H9 (cell line): ENCODE measurements around the gene TIGD3. TPM values are rescaled to one million over a fixed set of nuclear protein-coding genes. Genes with fewer than 3 reads are reported as not detected.

Experiments used
- DNase-seq: peaks from one replicate; pipeline ENCODE4 v3.0.0-alpha.2; 2017
- H2AFZ ChIP-seq: one replicate; pipeline ENCODE4 v1.6.1; 2013; ENCODE audit warnings: mild to moderate bottlenecking, low read length, control low read depth, moderate library complexity
- H2AK5ac ChIP-seq: 2 replicates; pipeline ENCODE4 v1.6.1; 2013; ENCODE audit warnings: low read length, control low read depth, mixed read lengths; ENCODE audit not compliant: insufficient read length
- H2BK120ac ChIP-seq: one replicate; pipeline ENCODE4 v1.6.1; 2013; ENCODE audit warnings: low read depth, mild to moderate bottlenecking, low read length, control low read depth, inconsistent platforms; ENCODE audit not compliant: poor library complexity, severe bottlenecking
- H2BK12ac ChIP-seq: 2 replicates; pipeline ENCODE4 v1.6.1; 2013; ENCODE audit warnings: low read length, control low read depth, mixed read lengths, low read depth; ENCODE audit not compliant: insufficient read length
- H2BK15ac ChIP-seq: 2 replicates; pipeline ENCODE4 v1.6.1; 2013; ENCODE audit warnings: low read depth, low read length, control low read depth
- H2BK20ac ChIP-seq: one replicate; pipeline ENCODE4 v1.6.1; 2013; ENCODE audit warnings: low read depth, mild to moderate bottlenecking, low read length, control low read depth, inconsistent platforms; ENCODE audit not compliant: poor library complexity, severe bottlenecking
- H2BK5ac ChIP-seq: 2 replicates; pipeline ENCODE4 v1.6.1; 2013; ENCODE audit warnings: low read length, control low read depth, mixed read lengths; ENCODE audit not compliant: insufficient read length
- H3K14ac ChIP-seq: 2 replicates; pipeline ENCODE4 v1.6.1; 2013; ENCODE audit warnings: low read length, control low read depth; ENCODE audit not compliant: insufficient read depth
- H3K18ac ChIP-seq: 2 replicates; pipeline ENCODE4 v1.6.1; 2013; ENCODE audit warnings: low read depth, mild to moderate bottlenecking, mixed read lengths, low read length, control low read depth; ENCODE audit not compliant: insufficient read length
- H3K23ac ChIP-seq: 2 replicates; pipeline ENCODE4 v1.6.1; 2013; ENCODE audit warnings: low read length, control low read depth, mixed read lengths, low read depth; ENCODE audit not compliant: insufficient read length
- H3K23me2 ChIP-seq: 2 replicates; pipeline ENCODE4 v1.6.1; 2013; ENCODE audit warnings: low read depth, mild to moderate bottlenecking, mixed read lengths, low read length, control low read depth; ENCODE audit not compliant: insufficient read length, poor library complexity, severe bottlenecking
- H3K27ac ChIP-seq: 2 replicates; pipeline ENCODE4 v1.5.1; 2013; ENCODE audit warnings: low read length, control low read depth, mixed read lengths, low read depth; ENCODE audit not compliant: insufficient read length
- H3K27me3 ChIP-seq: 2 replicates; pipeline ENCODE4 v1.6.1; 2013; ENCODE audit warnings: low read length, control low read depth, inconsistent platforms; ENCODE audit not compliant: insufficient read depth
- H3K4ac ChIP-seq: 2 replicates; pipeline ENCODE4 v1.6.1; 2013; ENCODE audit warnings: low read depth, mild to moderate bottlenecking, control low read depth, inconsistent platforms, low read length, moderate library complexity
- H3K4me1 ChIP-seq: 2 replicates; pipeline ENCODE4 v1.6.1; 2013; ENCODE audit warnings: low read length, control low read depth, inconsistent platforms; ENCODE audit not compliant: insufficient read depth
- H3K4me2 ChIP-seq: 2 replicates; pipeline ENCODE4 v1.6.1; 2013; ENCODE audit warnings: low read length, control low read depth, mixed read lengths; ENCODE audit not compliant: insufficient read length, insufficient read depth
- H3K56ac ChIP-seq: 2 replicates; pipeline ENCODE4 v1.6.1; 2013; ENCODE audit warnings: low read depth, mild to moderate bottlenecking, mixed read lengths, low read length, control low read depth; ENCODE audit not compliant: insufficient read length
- H3K79me1 ChIP-seq: 2 replicates; pipeline ENCODE4 v1.6.1; 2013; ENCODE audit warnings: low read depth, mild to moderate bottlenecking, moderate library complexity, low read length, control low read depth, inconsistent platforms; ENCODE audit not compliant: insufficient read depth, poor library complexity, severe bottlenecking
- H3K79me2 ChIP-seq: 2 replicates; pipeline ENCODE4 v1.6.1; 2013; ENCODE audit warnings: low read length, control low read depth, inconsistent platforms; ENCODE audit not compliant: insufficient read depth
- H3K9ac ChIP-seq: 2 replicates; pipeline ENCODE4 v1.6.1; 2013; ENCODE audit warnings: low read length, control low read depth, mixed read lengths; ENCODE audit not compliant: insufficient read length; ENCODE audit errors: extremely low read depth
- H3K9me3 ChIP-seq: one replicate; pipeline ENCODE4 v1.6.1; 2013; ENCODE audit warnings: low read depth, low read length, inconsistent platforms; ENCODE audit not compliant: control insufficient read depth
- H3T11ph ChIP-seq: one replicate; pipeline ENCODE4 v1.6.1; 2013; ENCODE audit warnings: mild to moderate bottlenecking, low read length, control low read depth, inconsistent platforms
- H4K20me1 ChIP-seq: one replicate; pipeline ENCODE4 v1.6.1; 2013; ENCODE audit not compliant: control insufficient read depth, insufficient read length, insufficient read depth
- H4K5ac ChIP-seq: 2 replicates; pipeline ENCODE4 v1.6.1; 2013; ENCODE audit warnings: low read depth, mild to moderate bottlenecking, mixed read lengths, low read length, control low read depth; ENCODE audit not compliant: insufficient read length
- H4K8ac ChIP-seq: replicated peaks from 2 replicates; pipeline ENCODE4 v1.6.1; 2013; ENCODE audit warnings: low read length, control low read depth, mixed read lengths, low read depth; ENCODE audit not compliant: insufficient read length
- H4K91ac ChIP-seq: 2 replicates; pipeline ENCODE4 v1.6.1; 2013; ENCODE audit warnings: low read depth, mild to moderate bottlenecking, moderate library complexity, mixed read lengths, low read length, control low read depth; ENCODE audit not compliant: insufficient read length
- H3K27ac Mint-ChIP-seq, 3 experiments: 2 replicates in 2 of 3; 3 replicates in 1 of 3; pipeline ENCODE4 v1.8.0; 2020 to 2021; ENCODE audit warnings: mixed read lengths in 3 of 3, mild to moderate bottlenecking in 1 of 3, moderate library complexity in 1 of 3
- H3K27me3 Mint-ChIP-seq: 2 replicates; pipeline ENCODE4 v1.8.0; 2021; ENCODE audit warnings: low read depth, mild to moderate bottlenecking, moderate library complexity, mixed read lengths
- H3K36me3 Mint-ChIP-seq, 3 experiments: 2 replicates in 2 of 3; 3 replicates in 1 of 3; pipeline ENCODE4 v1.8.0; 2020 to 2021; ENCODE audit warnings: low read depth in 3 of 3, mixed read lengths in 3 of 3; ENCODE audit not compliant: insufficient read depth in 1 of 3
- H3K4me1 Mint-ChIP-seq, 2 experiments: 2 replicates each; pipeline ENCODE4 v1.8.0; 2020; ENCODE audit warnings: mixed read lengths in 2 of 2
- H3K4me3 Mint-ChIP-seq, 2 experiments: 2 replicates in 1 of 2; 3 replicates in 1 of 2; pipeline ENCODE4 v1.8.0; 2020 to 2021; ENCODE audit warnings: mild to moderate bottlenecking in 2 of 2, mixed read lengths in 2 of 2, moderate library complexity in 1 of 2
- H3K9me3 Mint-ChIP-seq, 2 experiments: 2 replicates in 1 of 2; 3 replicates in 1 of 2; pipeline ENCODE4 v1.8.0; 2020; ENCODE audit warnings: mild to moderate bottlenecking in 2 of 2, mixed read lengths in 2 of 2, moderate library complexity in 1 of 2
- WGBS: extraction: QIAGEN DNeasy Blood & Tissue Kit; methylation state at CpG from one replicate; pipeline ENCODE4 v1.1.7; 2013; ENCODE audit warnings: missing lambda C conversion rate, low lambda C conversion rate, mixed read lengths; ENCODE audit not compliant: insufficient read length; ENCODE audit errors: extremely low coverage; 5-methylcytosine and 5-hydroxymethylcytosine counted together
- total RNA-seq: library from RNA; stranded (reverse); gene quantifications from 2 replicates; pipeline ENCODE4 v1.2.1, GENCODE V29; 2021
- TF ChIP-seq, protein P1 (sequence below): fragments of 200-600 bp; sonication (generic); conservative IDR thresholded peaks from 3 replicates; pipeline ENCODE4 v1.8.0; 2021; ENCODE audit warnings: antibody characterized with exemption, mild to moderate bottlenecking

Gene TIGD3
- total RNA-seq, 1 experiment from 2014 or later, result 0.66 TPM

DNA sequence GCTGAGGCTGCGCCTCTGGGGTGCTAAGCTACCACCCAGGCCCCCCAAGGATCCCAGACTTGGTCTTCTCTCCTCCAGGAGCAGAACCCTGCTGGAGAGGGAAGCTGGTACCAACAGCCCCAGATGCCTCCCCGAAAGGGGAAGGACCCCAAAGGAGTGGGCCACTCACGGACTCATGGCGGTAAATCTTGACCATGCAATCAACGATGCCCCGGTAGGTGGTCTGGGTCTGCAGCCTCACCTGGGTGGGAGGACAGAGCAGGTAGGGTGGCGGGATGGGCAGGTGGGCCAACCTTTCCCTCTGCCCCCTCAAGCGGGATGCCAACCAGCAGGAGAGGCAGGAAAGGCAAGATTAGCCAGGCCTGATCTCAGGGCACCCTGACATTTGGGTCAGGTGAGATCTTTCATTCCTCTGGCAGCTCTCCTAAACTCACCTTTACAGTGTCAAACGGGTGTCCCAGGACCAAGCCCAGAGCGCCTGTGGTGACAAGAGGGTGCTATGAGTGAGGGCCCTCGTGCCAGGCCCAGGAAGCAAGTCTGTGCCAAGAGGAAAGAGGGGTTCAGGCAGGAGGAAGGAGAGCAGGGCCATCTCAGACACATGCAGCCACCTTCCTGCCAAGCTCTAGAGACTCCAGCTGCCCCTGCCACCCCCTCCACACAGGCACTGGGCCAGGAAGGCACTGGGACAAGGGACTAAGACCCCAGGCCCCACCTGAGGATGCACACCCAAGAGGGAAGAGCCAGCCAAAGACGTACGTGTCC, 25.3 kb downstream of the TIGD3 start:
- 0 out of 2 replicates have a peak, but pooled peaks cover 2% of the 10 kb centered on the region for H3K4me1 ChIP-seq
- no peak overlapping the region for H3T11ph ChIP-seq
- no peaks in the 10 kb centered on the region for H3K23me2 ChIP-seq
- no peaks in the 10 kb centered on the region for H3K36me3 Mint-ChIP-seq
- no peak overlapping the region for H3K27ac Mint-ChIP-seq
- no peak overlapping the region for H2BK15ac ChIP-seq
- H3K27me3 Mint-ChIP-seq, result peaks cover 2% of the 10 kb centered on the region; the same call in 1 of the 2 replicates
- H2BK12ac ChIP-seq, result no peak overlapping the region
- H2BK20ac ChIP-seq, result no peak overlapping the region
- H2AK5ac ChIP-seq, result no peak overlapping the region
- H2AFZ ChIP-seq, result no peak overlapping the region
- H4K20me1 ChIP-seq, result no peaks in the 10 kb centered on the region
- H4K5ac ChIP-seq, result no peak overlapping the region
- TF ChIP-seq, protein P1, sequence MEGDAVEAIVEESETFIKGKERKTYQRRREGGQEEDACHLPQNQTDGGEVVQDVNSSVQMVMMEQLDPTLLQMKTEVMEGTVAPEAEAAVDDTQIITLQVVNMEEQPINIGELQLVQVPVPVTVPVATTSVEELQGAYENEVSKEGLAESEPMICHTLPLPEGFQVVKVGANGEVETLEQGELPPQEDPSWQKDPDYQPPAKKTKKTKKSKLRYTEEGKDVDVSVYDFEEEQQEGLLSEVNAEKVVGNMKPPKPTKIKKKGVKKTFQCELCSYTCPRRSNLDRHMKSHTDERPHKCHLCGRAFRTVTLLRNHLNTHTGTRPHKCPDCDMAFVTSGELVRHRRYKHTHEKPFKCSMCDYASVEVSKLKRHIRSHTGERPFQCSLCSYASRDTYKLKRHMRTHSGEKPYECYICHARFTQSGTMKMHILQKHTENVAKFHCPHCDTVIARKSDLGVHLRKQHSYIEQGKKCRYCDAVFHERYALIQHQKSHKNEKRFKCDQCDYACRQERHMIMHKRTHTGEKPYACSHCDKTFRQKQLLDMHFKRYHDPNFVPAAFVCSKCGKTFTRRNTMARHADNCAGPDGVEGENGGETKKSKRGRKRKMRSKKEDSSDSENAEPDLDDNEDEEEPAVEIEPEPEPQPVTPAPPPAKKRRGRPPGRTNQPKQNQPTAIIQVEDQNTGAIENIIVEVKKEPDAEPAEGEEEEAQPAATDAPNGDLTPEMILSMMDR, result no peak
- H3K9ac ChIP-seq, result no peak overlapping the region
- H3K4me2 ChIP-seq, result no peak overlapping the region
- H2BK120ac ChIP-seq, result no peak overlapping the region
- no peak overlapping the region for H3K23ac ChIP-seq
- H3K4me1 Mint-ChIP-seq, result peaks cover 18 to 22% of the 10 kb centered on the region in 2 experiments
- WGBS, result no CpG with 5 or more reads among the region's 13 CpGs
- no peak overlapping the region for H3K27ac ChIP-seq
- H3K4me3 Mint-ChIP-seq, result no peak overlapping the region
- H3K18ac ChIP-seq, result no peak overlapping the region
- no peaks in the 10 kb centered on the region for H3K79me2 ChIP-seq
- no peak overlapping the region for H3K4ac ChIP-seq
- H3K9me3 Mint-ChIP-seq, result no peaks in the 10 kb centered on the region
- H3K56ac ChIP-seq, result no peak overlapping the region
- H4K91ac ChIP-seq, result no peak overlapping the region
- no peak overlapping the region for H2BK5ac ChIP-seq
- H3K79me1 ChIP-seq, result no peaks in the 10 kb centered on the region
- H3K14ac ChIP-seq, result no peak overlapping the region
- no peaks in the 10 kb centered on the region for H3K9me3 ChIP-seq
- no peak for DNase-seq
- no peaks in the 10 kb centered on the region for H3K27me3 ChIP-seq
- H4K8ac ChIP-seq, result no peak overlapping the region
